ENCODE data around the gene SOS2. TPM values are rescaled to one million over a fixed set of nuclear protein-coding genes. Genes with fewer than 3 reads are reported as not detected.

Gene SOS2
- total and polyA plus RNA-seq, 2 of the 8 experiments (the other 6 are each of a cell fraction or from before 2014, with no cell fraction given): 2.8 to 12.7 TPM

DNA sequence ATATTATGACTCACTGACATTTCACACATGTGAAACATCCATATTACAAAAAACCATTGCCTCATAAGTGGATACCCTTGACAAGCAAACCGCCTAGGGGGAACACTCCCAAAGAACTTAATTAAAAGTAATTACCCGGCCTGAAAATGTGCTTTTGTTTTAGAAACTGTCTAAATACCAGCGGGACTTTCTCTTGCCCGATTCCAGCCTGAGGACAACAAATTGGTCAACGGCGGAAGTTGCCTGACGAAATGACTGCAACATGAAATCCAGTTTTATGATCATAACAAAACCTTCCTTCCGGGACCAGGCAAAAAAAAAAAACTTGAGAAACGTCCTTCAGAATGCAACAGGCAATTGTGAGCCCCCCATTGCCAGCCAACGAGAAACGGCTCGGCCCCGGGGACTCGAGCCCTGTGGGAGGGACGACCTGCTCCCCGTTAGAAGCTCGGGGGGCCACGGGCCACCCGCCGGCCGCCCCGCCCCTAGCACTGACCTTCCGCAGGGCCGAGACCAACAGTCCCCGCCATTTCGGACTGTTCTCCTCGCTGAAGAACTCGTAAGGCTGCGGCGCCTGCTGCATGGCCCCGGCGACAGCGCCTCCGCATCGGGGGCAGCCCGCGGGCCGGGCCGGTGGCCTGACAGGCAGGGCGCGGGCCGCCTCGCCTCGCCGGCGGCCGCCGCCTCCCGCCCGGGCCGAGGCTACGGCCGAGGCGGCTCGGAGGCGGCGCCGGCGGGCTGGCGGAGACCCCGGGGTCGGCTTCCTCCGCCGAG lies 490 bp downstream of the SOS2 start (continued):
- TF ChIP-seq, protein P1, sequence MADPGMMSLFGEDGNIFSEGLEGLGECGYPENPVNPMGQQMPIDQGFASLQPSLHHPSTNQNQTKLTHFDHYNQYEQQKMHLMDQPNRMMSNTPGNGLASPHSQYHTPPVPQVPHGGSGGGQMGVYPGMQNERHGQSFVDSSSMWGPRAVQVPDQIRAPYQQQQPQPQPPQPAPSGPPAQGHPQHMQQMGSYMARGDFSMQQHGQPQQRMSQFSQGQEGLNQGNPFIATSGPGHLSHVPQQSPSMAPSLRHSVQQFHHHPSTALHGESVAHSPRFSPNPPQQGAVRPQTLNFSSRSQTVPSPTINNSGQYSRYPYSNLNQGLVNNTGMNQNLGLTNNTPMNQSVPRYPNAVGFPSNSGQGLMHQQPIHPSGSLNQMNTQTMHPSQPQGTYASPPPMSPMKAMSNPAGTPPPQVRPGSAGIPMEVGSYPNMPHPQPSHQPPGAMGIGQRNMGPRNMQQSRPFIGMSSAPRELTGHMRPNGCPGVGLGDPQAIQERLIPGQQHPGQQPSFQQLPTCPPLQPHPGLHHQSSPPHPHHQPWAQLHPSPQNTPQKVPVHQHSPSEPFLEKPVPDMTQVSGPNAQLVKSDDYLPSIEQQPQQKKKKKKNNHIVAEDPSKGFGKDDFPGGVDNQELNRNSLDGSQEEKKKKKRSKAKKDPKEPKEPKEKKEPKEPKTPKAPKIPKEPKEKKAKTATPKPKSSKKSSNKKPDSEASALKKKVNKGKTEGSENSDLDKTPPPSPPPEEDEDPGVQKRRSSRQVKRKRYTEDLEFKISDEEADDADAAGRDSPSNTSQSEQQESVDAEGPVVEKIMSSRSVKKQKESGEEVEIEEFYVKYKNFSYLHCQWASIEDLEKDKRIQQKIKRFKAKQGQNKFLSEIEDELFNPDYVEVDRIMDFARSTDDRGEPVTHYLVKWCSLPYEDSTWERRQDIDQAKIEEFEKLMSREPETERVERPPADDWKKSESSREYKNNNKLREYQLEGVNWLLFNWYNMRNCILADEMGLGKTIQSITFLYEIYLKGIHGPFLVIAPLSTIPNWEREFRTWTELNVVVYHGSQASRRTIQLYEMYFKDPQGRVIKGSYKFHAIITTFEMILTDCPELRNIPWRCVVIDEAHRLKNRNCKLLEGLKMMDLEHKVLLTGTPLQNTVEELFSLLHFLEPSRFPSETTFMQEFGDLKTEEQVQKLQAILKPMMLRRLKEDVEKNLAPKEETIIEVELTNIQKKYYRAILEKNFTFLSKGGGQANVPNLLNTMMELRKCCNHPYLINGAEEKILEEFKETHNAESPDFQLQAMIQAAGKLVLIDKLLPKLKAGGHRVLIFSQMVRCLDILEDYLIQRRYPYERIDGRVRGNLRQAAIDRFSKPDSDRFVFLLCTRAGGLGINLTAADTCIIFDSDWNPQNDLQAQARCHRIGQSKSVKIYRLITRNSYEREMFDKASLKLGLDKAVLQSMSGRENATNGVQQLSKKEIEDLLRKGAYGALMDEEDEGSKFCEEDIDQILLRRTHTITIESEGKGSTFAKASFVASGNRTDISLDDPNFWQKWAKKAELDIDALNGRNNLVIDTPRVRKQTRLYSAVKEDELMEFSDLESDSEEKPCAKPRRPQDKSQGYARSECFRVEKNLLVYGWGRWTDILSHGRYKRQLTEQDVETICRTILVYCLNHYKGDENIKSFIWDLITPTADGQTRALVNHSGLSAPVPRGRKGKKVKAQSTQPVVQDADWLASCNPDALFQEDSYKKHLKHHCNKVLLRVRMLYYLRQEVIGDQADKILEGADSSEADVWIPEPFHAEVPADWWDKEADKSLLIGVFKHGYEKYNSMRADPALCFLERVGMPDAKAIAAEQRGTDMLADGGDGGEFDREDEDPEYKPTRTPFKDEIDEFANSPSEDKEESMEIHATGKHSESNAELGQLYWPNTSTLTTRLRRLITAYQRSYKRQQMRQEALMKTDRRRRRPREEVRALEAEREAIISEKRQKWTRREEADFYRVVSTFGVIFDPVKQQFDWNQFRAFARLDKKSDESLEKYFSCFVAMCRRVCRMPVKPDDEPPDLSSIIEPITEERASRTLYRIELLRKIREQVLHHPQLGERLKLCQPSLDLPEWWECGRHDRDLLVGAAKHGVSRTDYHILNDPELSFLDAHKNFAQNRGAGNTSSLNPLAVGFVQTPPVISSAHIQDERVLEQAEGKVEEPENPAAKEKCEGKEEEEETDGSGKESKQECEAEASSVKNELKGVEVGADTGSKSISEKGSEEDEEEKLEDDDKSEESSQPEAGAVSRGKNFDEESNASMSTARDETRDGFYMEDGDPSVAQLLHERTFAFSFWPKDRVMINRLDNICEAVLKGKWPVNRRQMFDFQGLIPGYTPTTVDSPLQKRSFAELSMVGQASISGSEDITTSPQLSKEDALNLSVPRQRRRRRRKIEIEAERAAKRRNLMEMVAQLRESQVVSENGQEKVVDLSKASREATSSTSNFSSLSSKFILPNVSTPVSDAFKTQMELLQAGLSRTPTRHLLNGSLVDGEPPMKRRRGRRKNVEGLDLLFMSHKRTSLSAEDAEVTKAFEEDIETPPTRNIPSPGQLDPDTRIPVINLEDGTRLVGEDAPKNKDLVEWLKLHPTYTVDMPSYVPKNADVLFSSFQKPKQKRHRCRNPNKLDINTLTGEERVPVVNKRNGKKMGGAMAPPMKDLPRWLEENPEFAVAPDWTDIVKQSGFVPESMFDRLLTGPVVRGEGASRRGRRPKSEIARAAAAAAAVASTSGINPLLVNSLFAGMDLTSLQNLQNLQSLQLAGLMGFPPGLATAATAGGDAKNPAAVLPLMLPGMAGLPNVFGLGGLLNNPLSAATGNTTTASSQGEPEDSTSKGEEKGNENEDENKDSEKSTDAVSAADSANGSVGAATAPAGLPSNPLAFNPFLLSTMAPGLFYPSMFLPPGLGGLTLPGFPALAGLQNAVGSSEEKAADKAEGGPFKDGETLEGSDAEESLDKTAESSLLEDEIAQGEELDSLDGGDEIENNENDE (IDR thresholded peaks at IDR 0.05; ENCODE audit: insufficient replicate concordance, low read length): no peak
- TF ChIP-seq SIN3A (conservative IDR thresholded peaks at IDR 0.05 in 1 of 2, IDR thresholded peaks at IDR 0.05 in 1 of 2; ENCODE audit: low read depth in 1 of 2, low read length in 2 of 2) (peak in 1 of 2 experiments; percentile 0; a peak in 1 of 4 replicates), EZH2 (IDR thresholded peaks at IDR 0.05; ENCODE audit: low read depth, low read length, severe bottlenecking) (no peak), POLR2A (IDR thresholded peaks at IDR 0.05; ENCODE audit: control extremely low read depth in 1 of 2, low read depth in 2 of 2, low read length in 2 of 2) (peak in 1 of 2 experiments; percentile 3; a peak in 1 of 3 replicates)

Data from H1 (cell line).